LoVo (cell line): ENCODE measurements around the gene MAP3K8.
A peak's percentile ranks its signal among the peaks of the same experiment; 100 is the strongest.

ENCODE experiments used
- DNase-seq: peaks from one replicate; pipeline ENCODE4 v3.0.0-alpha.2; 2016; ENCODE audit warnings: low spot score

The MAP3K8 gene

GRCh38 chr10:30433730-30434272 lies at the start of gene MAP3K8:
TSS of gene MAP3K8 (plus strand) at chr10:30434184. CDS start at chr10:30438939, 4,755 bp downstream.
- peak; percentile 88 for DNase-seq

DNA sequence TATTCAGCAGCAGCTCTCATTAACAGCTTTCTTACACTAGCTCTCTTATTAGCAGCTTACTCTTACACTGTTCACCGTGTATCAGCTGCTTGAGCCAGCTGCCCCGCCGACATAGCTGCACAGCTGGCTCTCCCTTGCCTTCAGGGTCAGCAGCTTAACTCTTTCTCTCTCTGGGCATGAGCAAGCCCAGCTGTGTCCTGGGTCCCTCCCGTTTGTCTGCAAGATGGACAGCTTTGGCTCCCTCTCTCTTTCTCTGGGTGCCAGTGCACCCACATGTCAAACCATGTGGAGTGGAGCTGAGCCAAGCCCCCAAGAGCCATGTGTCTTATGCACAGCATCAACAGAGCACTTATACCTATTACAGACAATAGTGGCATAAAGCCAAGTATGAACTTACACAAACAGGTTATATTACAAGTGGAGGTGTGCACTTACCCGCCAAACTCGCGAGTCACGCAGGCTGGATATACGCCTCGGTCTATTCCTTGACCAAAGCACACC lies 49.2 kb upstream of the MAP3K8 start:
- no peak for DNase-seq

GRCh38 chr10:30386801-30387588 lies 47.0 kb upstream of the MAP3K8 start:
- peak; percentile 44 for DNase-seq

- DNase-seq = peak; percentile 85
Observed at GRCh38 chr10:30387646-30388243, 46.2 kb upstream of the MAP3K8 start.

DNA sequence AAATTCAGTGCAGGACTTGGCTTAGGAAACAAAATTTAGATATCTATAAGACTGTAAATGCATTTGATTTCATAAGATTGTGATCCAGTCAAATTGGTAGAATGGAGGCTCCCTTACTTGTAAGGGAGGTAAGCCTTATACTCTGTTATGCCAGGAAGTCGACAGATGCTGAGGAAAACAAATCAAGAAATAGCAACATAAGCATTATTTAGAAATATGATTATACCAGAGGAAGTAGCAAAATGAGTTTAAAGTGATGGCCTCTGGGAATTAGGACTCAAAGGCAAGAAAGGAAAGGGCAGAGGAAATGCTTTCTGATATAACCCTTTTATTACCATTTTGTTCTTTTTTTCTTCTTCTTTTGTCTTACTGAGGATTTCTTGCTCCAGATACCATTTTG lies 44.4 kb upstream of the MAP3K8 start:
- no peak for DNase-seq

DNA sequence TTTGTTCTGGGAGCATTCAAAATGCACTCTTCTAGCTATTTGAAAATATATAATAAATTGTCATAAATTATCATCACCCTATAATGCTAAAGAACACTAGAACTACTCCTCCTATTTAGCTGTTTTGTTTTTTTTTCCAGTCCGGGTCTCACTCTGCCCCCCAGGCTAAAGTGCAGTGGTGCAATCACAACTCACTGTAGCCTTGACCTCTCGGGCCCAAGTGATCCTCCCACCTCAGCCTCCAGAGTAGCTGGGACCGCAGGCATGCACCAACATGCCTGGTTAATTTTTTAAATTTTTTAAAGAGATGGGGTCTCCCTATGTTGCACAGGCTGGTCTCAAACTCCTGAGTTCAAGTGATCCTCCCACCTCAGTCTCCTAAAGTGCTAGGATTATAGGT lies 43.8 kb upstream of the MAP3K8 start:
- no peak for DNase-seq

- no peak for DNase-seq
Observed at GRCh38 chr10:30391266-30391665, 42.7 kb upstream of the MAP3K8 start.

DNA sequence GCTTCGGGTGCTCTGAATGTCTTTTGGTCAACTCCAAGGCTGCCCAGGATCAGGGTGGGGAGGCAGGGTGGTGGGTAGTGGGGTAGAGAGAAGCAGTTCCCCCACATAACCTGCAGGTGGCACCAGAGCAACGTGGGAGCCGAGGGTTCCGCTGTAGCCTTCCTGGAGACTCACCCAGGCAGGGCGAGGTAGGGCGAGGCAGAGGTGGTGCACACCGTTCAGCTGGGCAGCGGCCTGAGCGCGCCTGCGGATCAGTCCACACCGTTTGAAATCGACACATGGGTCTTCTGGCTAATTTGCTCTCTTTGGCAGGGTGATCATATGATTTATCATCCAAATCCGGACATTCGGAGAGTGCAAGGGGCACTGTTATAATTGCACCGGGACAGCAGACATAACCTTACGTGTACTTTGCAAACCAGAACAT lies 41.4 kb upstream of the MAP3K8 start:
- DNase-seq = peak; percentile 79

DNA sequence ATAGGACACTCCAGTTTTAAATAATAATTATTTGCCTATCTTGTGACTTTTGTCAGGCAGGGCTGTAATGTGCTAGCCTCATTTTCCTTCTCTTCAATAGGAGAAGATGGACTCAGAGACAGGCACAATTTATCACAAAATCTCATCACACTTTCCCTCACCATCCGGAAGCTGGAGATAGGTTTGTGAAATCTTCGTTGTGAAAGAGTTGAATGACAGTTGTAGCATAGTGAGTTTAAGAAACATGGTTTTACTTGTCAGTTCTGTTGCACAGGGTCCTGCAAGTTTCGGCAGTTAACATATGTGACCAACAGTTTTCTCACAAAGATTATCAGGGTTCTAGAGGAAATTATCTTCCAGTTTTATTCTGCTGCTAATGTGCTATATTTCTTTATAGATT lies 37.7 kb upstream of the MAP3K8 start:
- DNase-seq = no peak

GRCh38 chr10:30396698-30397097 lies 37.3 kb upstream of the MAP3K8 start:
- no peak for DNase-seq

DNA sequence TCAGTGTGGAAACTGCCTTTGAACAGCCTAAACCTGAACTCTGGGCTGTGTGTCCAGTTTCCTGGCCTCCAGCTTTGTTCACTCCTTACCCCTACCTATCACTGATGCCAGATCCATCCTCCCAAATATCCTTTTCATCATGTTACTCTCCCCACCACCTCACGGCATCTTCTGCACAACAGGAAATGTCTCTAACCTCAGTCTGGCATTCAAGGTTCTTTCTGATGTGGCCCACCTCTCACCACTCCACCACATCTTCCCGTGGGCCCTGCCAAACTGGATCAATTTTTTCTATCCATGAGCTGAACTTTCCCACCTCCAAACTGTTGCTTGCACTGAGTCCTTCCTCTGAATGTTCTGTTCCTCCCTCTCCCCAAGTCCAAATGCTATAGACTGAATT lies 35.8 kb upstream of the MAP3K8 start:
- DNase-seq = no peak

GRCh38 chr10:30398788-30399187 lies 35.2 kb upstream of the MAP3K8 start:
- DNase-seq = no peak

GRCh38 chr10:30403494-30403893 lies 30.5 kb upstream of the MAP3K8 start:
- no peak for DNase-seq

- DNase-seq = no peak
Observed at GRCh38 chr10:30404540-30404939, 29.4 kb upstream of the MAP3K8 start.

DNA sequence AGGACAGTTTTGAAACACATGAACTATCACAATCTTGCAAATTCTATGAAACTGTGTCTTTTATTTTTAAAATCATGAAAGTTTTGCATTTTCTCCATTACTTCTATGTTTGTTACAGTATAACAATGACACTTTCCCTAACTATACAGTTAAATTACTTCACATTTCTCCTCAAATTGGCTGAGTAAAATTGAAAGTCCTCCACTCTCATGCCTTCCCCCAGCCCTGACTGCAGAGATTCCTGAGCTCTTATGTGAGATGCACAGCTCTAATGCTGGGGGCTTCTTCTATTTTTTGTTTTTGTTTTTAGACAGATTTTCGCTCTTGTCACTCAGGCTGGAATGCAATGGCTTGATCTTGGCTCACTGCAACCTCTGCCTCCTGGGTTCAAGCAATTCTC lies 22.7 kb upstream of the MAP3K8 start:
- DNase-seq = no peak

DNA sequence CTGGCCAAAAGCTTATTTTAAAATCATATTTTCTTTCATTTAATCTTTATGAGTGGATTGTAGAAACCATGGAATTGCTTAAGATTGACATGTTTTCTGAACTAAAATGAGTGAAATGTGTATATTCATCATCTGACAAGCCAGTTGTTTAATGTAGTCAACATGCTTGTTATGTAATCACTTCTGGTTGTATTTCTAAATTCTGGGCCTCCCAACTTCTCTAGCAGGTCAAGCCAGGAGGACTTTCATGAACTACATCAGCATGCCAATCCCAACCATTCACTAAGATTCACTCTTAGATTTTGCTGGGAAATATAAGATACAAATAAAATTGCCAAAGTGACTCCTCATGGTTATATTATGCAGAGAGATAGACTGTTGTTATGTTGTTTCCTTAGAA lies 21.1 kb upstream of the MAP3K8 start:
- DNase-seq = no peak

- peak; percentile 68 for DNase-seq
Observed at GRCh38 chr10:30413996-30414576, 19.9 kb upstream of the MAP3K8 start.

DNA sequence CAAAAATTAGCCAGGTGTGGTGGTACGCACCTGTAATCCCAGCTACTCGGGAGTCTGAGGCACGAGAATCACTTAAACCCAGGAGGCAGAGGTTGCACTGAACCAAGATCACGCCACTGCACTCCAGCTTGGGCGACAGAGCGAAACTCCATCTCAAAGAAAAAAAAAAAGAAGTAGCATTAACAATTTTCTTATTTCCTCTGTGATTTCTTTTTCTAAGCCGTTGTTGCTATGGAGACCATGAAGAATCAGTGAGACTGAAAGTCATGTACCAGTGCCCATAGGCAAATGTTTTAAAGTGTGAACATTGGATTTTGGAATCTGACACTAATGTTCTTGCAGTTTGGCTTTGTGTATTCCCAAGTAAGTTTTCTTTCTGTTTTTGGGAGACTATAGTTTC lies 18.4 kb upstream of the MAP3K8 start:
- no peak for DNase-seq

- no peak for DNase-seq
Observed at GRCh38 chr10:30417301-30417700, 16.7 kb upstream of the MAP3K8 start.

- DNase-seq = no peak
Observed at GRCh38 chr10:30420266-30420665, 13.7 kb upstream of the MAP3K8 start.

DNA sequence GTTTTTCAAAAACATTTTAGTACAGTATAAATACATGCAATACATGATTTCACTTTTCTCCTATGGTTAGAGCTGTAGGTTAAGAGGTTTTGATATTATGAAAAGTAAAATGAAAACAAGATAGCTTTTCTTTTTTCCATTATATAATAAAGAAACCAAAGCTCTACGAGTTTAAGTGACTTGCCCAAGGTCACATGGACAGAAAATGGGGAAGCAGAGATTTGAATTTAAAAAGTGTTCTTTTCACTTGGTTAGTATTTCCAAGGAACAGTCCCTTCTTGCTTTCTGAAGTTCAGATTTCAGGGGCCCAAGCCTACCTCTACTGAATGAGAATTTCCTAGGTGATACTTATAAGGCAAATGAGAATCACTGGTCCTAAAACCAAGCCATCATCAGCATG lies 13.2 kb upstream of the MAP3K8 start:
- DNase-seq = no peak

DNA sequence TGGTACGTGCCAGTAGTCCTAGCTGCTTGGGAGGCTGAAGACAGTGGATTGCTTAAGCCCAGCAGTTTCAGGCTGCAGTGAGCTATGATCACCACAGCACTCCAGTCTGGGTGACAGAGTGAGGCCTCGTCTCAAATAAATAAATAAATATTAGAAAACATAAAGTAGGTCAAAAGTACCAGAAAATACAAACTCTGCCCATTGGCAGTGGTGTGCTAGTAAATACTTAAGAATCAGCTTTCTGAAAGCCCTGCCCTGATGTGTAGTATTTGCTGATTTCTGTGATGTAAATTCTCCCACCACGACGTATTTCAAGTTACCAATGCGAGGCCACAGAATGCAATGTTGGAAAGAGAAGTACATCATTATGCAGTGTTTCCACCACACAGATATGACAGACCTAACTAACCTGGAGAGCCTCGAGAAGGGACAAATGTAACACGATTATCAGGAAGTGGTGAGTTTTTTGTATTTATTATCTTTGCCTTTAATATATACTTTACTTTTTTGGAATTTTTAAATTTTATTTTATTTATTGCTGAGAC lies 11.8 kb upstream of the MAP3K8 start:
- no peak for DNase-seq
